HG03565 (cell line): ENCODE data around the gene PIBF1.
"Not testable (repeated sequence)": the region's sequence is repeated elsewhere in the genome, so short reads cannot be mapped to it uniquely, and the experiment has no call there.

Source experiments
- ATAC-seq: cut with Tn5 transposase; IDR thresholded peaks from one replicate; pipeline ENCODE4 v1.9.1; 2021; ENCODE audit warnings: mild to moderate bottlenecking, moderate library complexity; ENCODE audit not compliant: unreplicated experiment

Gene PIBF1, protein sequence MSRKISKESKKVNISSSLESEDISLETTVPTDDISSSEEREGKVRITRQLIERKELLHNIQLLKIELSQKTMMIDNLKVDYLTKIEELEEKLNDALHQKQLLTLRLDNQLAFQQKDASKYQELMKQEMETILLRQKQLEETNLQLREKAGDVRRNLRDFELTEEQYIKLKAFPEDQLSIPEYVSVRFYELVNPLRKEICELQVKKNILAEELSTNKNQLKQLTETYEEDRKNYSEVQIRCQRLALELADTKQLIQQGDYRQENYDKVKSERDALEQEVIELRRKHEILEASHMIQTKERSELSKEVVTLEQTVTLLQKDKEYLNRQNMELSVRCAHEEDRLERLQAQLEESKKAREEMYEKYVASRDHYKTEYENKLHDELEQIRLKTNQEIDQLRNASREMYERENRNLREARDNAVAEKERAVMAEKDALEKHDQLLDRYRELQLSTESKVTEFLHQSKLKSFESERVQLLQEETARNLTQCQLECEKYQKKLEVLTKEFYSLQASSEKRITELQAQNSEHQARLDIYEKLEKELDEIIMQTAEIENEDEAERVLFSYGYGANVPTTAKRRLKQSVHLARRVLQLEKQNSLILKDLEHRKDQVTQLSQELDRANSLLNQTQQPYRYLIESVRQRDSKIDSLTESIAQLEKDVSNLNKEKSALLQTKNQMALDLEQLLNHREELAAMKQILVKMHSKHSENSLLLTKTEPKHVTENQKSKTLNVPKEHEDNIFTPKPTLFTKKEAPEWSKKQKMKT

GRCh38 chr13:72781451-72782439 lies at the start of gene PIBF1, which contains the start of gene DIS3:
PIBF1 (plus strand) TSS chr13:72782133; CDS start chr13:72783470, 1,337 bp downstream.
DIS3 (minus strand) TSS chr13:72781900; CDS start chr13:72781832, 68 bp downstream.
- ATAC-seq, result peak; percentile 97

- no peak for ATAC-seq
Observed at GRCh38 chr13:72737033-72737432, 44.9 kb upstream of the PIBF1 start.

DNA sequence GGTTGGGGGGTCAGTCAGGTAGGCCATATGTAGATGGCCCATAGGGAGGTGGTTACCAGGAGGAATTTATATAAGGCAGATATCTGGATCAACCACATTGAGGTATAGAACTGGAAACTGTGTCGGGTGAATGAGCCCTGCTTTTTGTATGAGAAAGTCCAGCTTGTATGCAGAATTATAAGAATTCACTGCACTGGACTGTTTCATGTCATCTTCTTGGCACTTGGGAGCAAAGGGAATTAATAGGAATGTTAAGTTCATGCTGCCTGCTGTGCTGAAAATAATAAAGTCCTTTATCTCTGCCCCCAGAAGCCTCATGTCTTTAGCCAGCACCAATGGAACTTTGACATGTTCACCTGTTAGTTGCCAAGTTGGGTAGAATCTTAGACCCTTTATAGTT lies 41.9 kb upstream of the PIBF1 start:
- no peak for ATAC-seq

DNA sequence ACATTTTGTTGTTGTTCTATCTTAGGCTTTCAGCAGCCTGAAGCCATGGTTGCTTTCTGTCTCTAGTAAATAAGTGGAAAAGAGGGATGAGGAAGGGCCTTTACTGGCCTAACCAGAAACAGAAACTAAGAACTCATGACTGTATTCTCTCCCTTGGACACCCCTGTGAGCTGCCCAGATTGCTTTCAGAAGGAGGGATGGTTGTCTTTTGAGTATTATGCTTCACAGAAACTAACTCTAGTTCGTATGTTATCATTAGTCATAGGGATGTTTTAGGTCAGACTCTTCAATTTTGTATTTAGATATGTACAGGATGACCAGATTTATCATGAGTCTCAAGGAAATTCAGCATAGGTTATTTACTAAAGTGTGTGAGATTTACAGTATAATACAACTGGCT lies 36.7 kb upstream of the PIBF1 start:
- no peak for ATAC-seq

DNA sequence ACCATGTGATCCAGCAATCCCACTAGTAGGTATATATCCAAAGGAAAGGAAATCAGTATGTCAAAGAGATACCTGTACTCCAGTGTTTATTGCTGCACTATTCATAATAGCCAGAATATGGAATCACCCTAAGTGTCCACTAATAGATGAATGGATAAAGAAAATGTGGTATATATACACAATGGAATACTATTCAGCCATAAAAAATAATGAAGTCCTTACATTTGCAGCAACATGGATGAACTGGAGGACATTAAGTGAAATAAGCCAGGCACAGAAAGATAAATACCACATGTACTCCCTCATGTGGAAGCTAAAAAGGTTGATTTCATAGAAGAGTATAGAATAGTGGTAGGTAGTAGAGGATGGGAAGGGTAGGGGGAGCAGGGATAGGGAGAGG lies 30.7 kb upstream of the PIBF1 start:
- ATAC-seq, result no peak

GRCh38 chr13:72754111-72754510 lies 27.8 kb upstream of the PIBF1 start:
- ATAC-seq, result no peak

GRCh38 chr13:72757792-72758535 lies 24.0 kb upstream of the PIBF1 start:
- ATAC-seq, result no peak

DNA sequence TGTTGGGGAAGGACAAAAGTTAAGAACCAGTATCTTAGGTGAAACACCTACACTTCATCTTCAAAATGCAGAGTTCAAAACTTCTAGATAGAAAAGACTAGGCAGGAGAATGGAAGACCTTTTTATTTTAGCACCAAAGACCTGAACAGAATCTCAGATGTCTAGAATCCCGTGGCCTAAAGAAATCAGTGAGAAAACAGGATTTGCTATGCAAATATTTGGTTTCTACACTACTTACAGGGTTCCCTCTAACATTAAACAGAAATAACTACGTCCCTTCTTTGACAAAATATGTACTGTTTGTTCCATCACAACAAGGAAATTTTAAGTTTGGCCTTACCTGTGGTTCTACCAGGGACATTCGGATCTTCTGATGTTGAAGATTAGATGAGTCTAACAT lies 21.7 kb upstream of the PIBF1 start:
- ATAC-seq, result no peak

GRCh38 chr13:72763411-72763810 lies 18.5 kb upstream of the PIBF1 start:
- ATAC-seq, result no peak

DNA sequence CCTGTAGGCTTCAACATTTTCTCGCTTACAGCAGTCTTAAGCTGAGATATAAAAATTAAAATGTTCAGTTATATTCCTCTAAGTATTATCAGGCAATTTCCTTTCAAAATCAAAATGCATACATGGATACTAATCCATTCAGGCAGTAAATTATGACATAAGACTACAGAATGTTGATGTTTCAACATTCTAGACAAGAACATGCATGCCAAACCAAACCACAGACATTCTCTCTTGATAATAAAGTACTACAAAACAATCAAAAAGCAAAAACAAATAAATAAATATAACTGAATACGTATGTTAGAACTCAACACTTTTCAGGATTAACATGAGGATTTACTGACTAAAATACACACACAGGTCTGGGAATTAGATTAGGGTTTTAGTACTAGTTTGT lies 7.9 kb upstream of the PIBF1 start:
- no peak for ATAC-seq

DNA sequence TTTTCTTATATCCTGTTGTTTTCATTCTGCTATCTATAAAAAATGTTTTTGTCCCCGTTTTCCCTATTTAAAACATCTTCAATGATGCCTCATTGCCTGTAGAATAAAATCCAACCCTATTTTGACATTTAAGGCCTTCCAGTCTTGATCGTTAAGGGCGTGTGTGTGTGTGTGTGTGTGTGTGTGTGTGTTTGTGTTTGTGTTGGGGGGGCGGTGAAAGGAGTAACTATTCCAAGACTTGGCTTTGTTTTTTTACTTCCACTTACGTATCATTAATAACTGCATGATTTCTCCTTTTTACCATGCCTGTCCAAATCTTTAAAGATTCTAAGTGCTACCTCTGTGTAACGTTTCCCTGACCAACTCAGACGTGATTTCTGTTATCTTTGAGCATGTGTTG lies 784 bp downstream of the PIBF1 start:
- ATAC-seq, result no peak

- not testable (repeated sequence) for ATAC-seq
Observed at GRCh38 chr13:72784679-72785078, 2.7 kb downstream of the PIBF1 start.

DNA sequence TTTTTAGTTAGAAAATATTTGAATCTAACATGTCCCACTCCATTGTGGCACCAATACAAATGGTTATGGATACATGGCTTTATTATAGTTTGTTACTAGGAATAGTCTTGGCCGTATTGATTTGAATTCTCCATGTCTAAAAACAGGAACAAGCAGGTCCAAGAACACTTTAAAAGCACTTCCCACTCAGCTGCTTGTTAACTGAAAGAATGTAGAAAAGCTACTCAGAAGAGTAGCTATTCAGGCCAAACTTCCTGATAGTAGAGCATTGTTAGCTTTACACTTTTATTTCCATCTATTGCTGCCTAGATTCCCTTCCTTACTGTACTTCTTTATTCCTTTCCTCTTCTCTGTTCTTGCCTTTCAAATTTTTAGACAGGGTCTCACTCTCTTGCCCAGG lies 6.9 kb downstream of the PIBF1 start:
- ATAC-seq, result no peak

GRCh38 chr13:72792640-72793039 lies 10.7 kb downstream of the PIBF1 start:
- ATAC-seq, result no peak

DNA sequence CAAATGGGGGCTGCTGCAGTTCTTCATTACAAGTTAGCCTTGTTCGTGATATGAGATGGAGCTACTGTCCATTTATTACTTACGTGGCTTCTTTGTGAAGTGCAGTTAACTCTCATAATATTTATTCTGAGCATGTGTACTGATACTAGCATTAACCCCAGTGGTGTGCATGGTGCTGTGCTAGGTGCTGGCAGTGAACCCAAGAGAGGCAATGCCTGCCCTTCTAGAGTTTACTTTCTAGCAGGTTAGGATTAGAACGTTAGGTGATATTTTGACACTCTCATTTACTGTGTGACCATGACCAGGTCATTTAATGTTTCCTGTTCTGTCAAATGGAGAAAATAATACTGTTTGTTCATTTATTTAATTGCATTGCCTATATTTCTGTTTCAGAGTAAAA lies 16.9 kb downstream of the PIBF1 start:
- no peak for ATAC-seq

GRCh38 chr13:72804301-72804700 lies 22.4 kb downstream of the PIBF1 start:
- ATAC-seq, result no peak

DNA sequence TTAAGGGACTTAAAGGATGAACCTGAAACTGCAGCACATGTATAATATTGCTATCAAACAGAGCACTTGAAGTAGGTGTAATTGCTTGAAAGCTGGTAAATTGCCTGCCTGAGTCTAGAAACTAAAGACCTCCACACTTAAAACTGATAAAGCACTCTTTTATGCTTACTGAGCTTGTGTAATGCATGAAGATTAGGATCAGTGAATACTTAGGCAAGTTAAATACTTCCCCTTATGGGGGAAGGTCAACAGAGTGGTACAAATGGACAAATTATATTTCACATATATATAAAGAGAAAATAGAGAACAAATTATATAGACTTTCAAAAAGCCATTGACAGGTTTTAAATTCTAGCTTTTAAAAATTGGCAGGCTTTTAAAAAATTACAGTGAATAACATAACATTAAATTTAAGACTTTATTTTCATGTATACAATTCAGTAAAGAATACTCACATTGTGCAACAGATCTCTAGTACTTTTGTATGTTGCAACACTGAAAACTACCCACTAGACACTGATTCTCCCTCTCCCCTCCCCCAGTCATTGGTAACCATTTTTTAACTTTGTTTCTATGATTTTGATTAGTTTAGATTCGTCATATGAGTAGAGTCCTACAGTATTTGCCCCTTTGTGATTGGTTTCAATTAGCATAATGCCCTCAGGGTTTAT lies 23.9 kb downstream of the PIBF1 start:
- ATAC-seq, result no peak

GRCh38 chr13:72806514-72806913 lies 24.6 kb downstream of the PIBF1 start:
- not testable (repeated sequence) for ATAC-seq

GRCh38 chr13:72808917-72809500 lies 27.1 kb downstream of the PIBF1 start:
- no peak for ATAC-seq
